ENCODE results near the gene CHD6. TPM values are rescaled to one million over a fixed set of nuclear protein-coding genes. Genes with fewer than 3 reads are reported as not detected.

The CHD6 gene
- total RNA-seq, 2 experiments from 2014 or later = 114 to 126 TPM

DNA sequence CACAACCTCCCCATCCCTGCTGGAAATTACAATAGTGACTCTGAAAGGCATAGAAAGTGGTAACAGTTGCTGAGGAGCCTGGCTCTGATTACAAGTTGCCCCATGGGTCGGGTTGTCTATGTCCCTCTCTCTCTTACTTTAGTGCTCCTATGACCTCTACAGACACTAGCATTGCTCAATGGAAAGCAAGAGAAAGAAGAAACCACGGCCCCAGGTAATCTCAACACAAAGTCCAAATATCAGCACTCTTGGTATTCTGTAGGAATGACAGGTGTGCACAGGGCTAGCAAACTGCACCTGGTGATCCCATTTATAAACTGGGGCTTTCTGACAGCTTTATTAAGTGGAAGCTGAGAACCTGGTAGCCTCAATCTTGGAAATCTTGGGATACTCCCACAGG, 171.2 kb downstream of the CHD6 start:
- Mint-ChIP-seq H3K9me3 (no peaks in the 10 kb centered on the region), H3K27me3 (no peaks in the 10 kb centered on the region), H3K4me1 (ENCODE audit: low read depth) (peaks cover 15% of the 10 kb centered on the region), H3K36me3 (ENCODE audit: low read depth) (peaks cover 98% of the 10 kb centered on the region), H3K4me3 (no peak overlapping the region), H3K27ac (no peak overlapping the region)
- TF ChIP-seq, protein P1, sequence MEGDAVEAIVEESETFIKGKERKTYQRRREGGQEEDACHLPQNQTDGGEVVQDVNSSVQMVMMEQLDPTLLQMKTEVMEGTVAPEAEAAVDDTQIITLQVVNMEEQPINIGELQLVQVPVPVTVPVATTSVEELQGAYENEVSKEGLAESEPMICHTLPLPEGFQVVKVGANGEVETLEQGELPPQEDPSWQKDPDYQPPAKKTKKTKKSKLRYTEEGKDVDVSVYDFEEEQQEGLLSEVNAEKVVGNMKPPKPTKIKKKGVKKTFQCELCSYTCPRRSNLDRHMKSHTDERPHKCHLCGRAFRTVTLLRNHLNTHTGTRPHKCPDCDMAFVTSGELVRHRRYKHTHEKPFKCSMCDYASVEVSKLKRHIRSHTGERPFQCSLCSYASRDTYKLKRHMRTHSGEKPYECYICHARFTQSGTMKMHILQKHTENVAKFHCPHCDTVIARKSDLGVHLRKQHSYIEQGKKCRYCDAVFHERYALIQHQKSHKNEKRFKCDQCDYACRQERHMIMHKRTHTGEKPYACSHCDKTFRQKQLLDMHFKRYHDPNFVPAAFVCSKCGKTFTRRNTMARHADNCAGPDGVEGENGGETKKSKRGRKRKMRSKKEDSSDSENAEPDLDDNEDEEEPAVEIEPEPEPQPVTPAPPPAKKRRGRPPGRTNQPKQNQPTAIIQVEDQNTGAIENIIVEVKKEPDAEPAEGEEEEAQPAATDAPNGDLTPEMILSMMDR (IDR thresholded peaks at IDR 0.05) = no peak
- CTCF ChIA-PET = no interaction called here
- intact Hi-C loops (cut with DNase I, micrococcal nuclease) = no loop called here
- Histone ChIP-seq H3K4me3 (ENCODE audit: low read length) (no peak overlapping the region), H3K4me1 (ENCODE audit: insufficient read depth, low read length) (no peaks in the 10 kb centered on the region), H3K27ac (ENCODE audit: low read depth in 1 of 2, low read length in 2 of 2) (no peak overlapping the region), H3K27me3 (ENCODE audit: control insufficient read depth in 1 of 2, insufficient read depth in 2 of 2, low read length in 2 of 2) (no peaks in the 10 kb centered on the region), H3K36me3 (ENCODE audit: insufficient read depth, low read length) (peaks cover 74% of the 10 kb centered on the region), H3K9me3 (ENCODE audit: control insufficient read depth in 1 of 2, insufficient read depth in 1 of 2, low read length in 2 of 2) (no peaks in the 10 kb centered on the region)
- DNase-seq (no peak), ATAC-seq (ENCODE audit: poor library complexity) (no peak)
- POLR2A ChIA-PET = no interaction called here

DNA sequence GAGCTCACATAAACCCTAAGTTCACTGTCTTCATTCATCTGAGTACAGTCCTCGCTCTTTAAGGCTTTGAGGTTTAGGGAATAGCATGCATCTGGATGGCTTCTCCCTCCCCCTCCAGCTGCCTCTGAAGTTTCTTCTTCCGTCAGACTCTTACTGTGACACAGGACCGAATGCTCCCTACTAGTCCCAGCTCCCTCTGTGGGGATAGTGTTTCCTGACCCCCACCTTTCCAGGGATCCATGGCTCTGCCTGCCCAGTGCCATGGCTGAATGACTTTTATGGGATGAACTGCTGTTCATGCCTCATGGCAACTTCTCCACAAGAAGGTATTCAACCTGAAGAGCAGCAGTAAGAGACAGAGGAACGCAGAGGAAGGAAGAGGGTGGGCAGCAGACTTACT, 171.7 kb downstream of the CHD6 start:
- DNase-seq (no peak), ATAC-seq (ENCODE audit: poor library complexity) (no peak)
- Histone ChIP-seq H3K4me3 (ENCODE audit: low read length) (no peak overlapping the region), H3K27ac (ENCODE audit: low read depth in 1 of 2, low read length in 2 of 2) (no peak overlapping the region), H3K9me3 (ENCODE audit: control insufficient read depth in 1 of 2, insufficient read depth in 1 of 2, low read length in 2 of 2) (no peaks in the 10 kb centered on the region), H3K36me3 (ENCODE audit: insufficient read depth, low read length) (peaks cover 69% of the 10 kb centered on the region), H3K27me3 (ENCODE audit: control insufficient read depth in 1 of 2, insufficient read depth in 2 of 2, low read length in 2 of 2) (no peaks in the 10 kb centered on the region), H3K4me1 (ENCODE audit: insufficient read depth, low read length) (no peaks in the 10 kb centered on the region)
- no peaks in the 10 kb centered on the region for H3K27me3 Mint-ChIP-seq
- H3K9me3 Mint-ChIP-seq = no peaks in the 10 kb centered on the region
- TF ChIP-seq, protein P1 (IDR thresholded peaks at IDR 0.05) = no peak
- POLR2A ChIA-PET = no interaction called here
- no peak overlapping the region for H3K27ac Mint-ChIP-seq
- peaks cover 98% of the 10 kb centered on the region for H3K36me3 Mint-ChIP-seq (ENCODE audit: low read depth)
- CTCF ChIA-PET = no interaction called here
- peaks cover 19% of the 10 kb centered on the region for H3K4me1 Mint-ChIP-seq (ENCODE audit: low read depth)
- intact Hi-C loops (cut with DNase I, micrococcal nuclease) = no loop called here
- H3K4me3 Mint-ChIP-seq = no peak overlapping the region

DNA sequence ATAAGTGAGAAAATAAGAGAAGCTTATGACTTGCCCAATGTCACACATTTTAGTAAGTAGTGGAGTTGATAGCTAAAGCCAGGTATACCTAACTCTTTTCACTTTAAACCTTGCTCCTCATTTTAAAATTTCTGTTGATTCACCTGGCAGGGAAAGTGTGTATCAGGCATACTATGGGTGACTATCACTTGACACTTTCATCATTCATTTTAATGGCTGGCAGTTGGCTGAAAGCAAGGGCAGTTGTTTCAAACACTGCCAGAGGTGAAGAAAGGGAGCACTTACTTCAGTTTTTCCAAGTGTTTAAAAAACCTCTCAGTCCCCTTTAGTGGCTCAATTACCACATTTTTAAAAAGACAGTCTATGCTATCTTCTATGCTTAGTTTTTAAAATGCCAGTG, 173.4 kb downstream of the CHD6 start:
- POLR2A ChIA-PET = interaction anchor here (1.0 kb wide), 1 partner anchor 17 kb away, joined by 3 read pairs; no protein-coding TSS in a partner anchor
- ATAC-seq (ENCODE audit: poor library complexity) = no peak
- peaks cover 56% of the 10 kb centered on the region for H3K36me3 ChIP-seq (ENCODE audit: insufficient read depth, low read length)
- DNase-seq = no peak
- no peak overlapping the region for H3K4me3 ChIP-seq (ENCODE audit: low read length)
- CTCF ChIA-PET = no interaction called here
- TF ChIP-seq, protein P1 (IDR thresholded peaks at IDR 0.05) = no peak
- no peaks in the 10 kb centered on the region for H3K4me1 ChIP-seq (ENCODE audit: insufficient read depth, low read length)
- no peaks in the 10 kb centered on the region for H3K27me3 Mint-ChIP-seq
- H3K9me3 Mint-ChIP-seq = no peaks in the 10 kb centered on the region
- H3K9me3 ChIP-seq (ENCODE audit: control insufficient read depth in 1 of 2, insufficient read depth in 1 of 2, low read length in 2 of 2) = no peaks in the 10 kb centered on the region
- intact Hi-C loops (cut with DNase I, micrococcal nuclease) = no loop called here
- no peak overlapping the region for H3K27ac ChIP-seq (ENCODE audit: low read depth in 1 of 2, low read length in 2 of 2)
- H3K4me1 Mint-ChIP-seq (ENCODE audit: low read depth) = peaks cover 33% of the 10 kb centered on the region
- H3K4me3 Mint-ChIP-seq = no peak overlapping the region
- no peaks in the 10 kb centered on the region for H3K27me3 ChIP-seq (ENCODE audit: control insufficient read depth in 1 of 2, insufficient read depth in 2 of 2, low read length in 2 of 2)
- peak overlapping the region; percentile 33 for H3K27ac Mint-ChIP-seq
- peaks cover 98% of the 10 kb centered on the region for H3K36me3 Mint-ChIP-seq (ENCODE audit: low read depth)
